ENCODE measurements around the gene GCC2. TPM values are rescaled to one million over a fixed set of nuclear protein-coding genes. Genes with fewer than 3 reads are reported as not detected.
A peak's percentile ranks its signal among the peaks of the same experiment; 100 is the strongest.

Gene GCC2
- total RNA-seq (ENCODE audit: low replicate concordance), result 29.1 and 75.9 TPM in 2 replicates

GRCh38 chr2:108448678-108449409, at the start of gene GCC2:
TSS of gene GCC2 (plus strand) at chr2:108449206. CDS start at chr2:108449275, 69 bp downstream.
- Histone ChIP-seq H3K27me3 (no peaks in the 10 kb centered on the region), H3K4me1 (peaks cover 15% of the 10 kb centered on the region), H2AFZ (replicated peaks) (peak within 1 kb of the TSS; percentile 86), H3K4me3 (peak within 1 kb of the TSS; percentile 82), H3K4me2 (peak within 1 kb of the TSS; percentile 83), H3K27ac (peak within 1 kb of the TSS; percentile 36), H3K9ac (peak within 1 kb of the TSS; percentile 84), H3K79me2 (ENCODE audit: low read depth) (peaks cover 27% of the 10 kb centered on the region), H3K36me3 (peaks cover 3% of the 10 kb centered on the region), H3K9me3 (ENCODE audit: low read depth) (no peaks in the 10 kb centered on the region), H4K20me1 (ENCODE audit: low read depth) (no peaks in the 10 kb centered on the region), H3F3A (ENCODE audit: low read depth) (peaks cover 10% of the 10 kb centered on the region)
- H3K27me3 Mint-ChIP-seq (ENCODE audit: insufficient read depth, low read depth), result peaks cover 8% of the 10 kb centered on the region
- H3K4me3 Mint-ChIP-seq, result peak within 1 kb of the TSS; percentile 97
- H3K27ac Mint-ChIP-seq, result peak within 1 kb of the TSS; percentile 94
- H3K9me3 Mint-ChIP-seq, result no peaks in the 10 kb centered on the region
- TF ChIP-seq EZH2 (IDR thresholded peaks at IDR 0.05) (no peak), EZH2phosphoT487 (IDR thresholded peaks at IDR 0.05) (peak; percentile 26)
- DNase-seq (ENCODE audit: low spot score), result peak; percentile 96
- H3K4me1 Mint-ChIP-seq, result peaks cover 10% of the 10 kb centered on the region
- H3K36me3 Mint-ChIP-seq, result peaks cover 10% of the 10 kb centered on the region

GRCh38 chr2:108399479-108399878, 49.5 kb upstream of the GCC2 start:
- H3K27ac ChIP-seq, result no peak overlapping the region
- H2AFZ ChIP-seq (replicated peaks), result no peak overlapping the region
- no peaks in the 10 kb centered on the region for H3F3A ChIP-seq (ENCODE audit: low read depth)
- no peak overlapping the region for H3K4me3 Mint-ChIP-seq
- H3K36me3 ChIP-seq, result no peaks in the 10 kb centered on the region
- peaks cover 15% of the 10 kb centered on the region for H3K9me3 Mint-ChIP-seq
- TF ChIP-seq EZH2phosphoT487 (IDR thresholded peaks at IDR 0.05) (no peak), CTCF (IDR thresholded peaks at IDR 0.05) (no peak), EZH2 (IDR thresholded peaks at IDR 0.05) (no peak)
- H3K36me3 Mint-ChIP-seq, result peaks cover 2% of the 10 kb centered on the region
- no peaks in the 10 kb centered on the region for H3K9me3 ChIP-seq (ENCODE audit: low read depth)
- H3K4me1 Mint-ChIP-seq, result peaks cover 13% of the 10 kb centered on the region
- DNase-seq (ENCODE audit: low spot score), result no peak
- H3K4me2 ChIP-seq, result no peak overlapping the region
- no peak overlapping the region for H3K27ac Mint-ChIP-seq
- H3K27me3 Mint-ChIP-seq (ENCODE audit: insufficient read depth, low read depth), result peaks cover 6% of the 10 kb centered on the region
- no peaks in the 10 kb centered on the region for H3K4me1 ChIP-seq
- no peaks in the 10 kb centered on the region for H3K79me2 ChIP-seq (ENCODE audit: low read depth)
- no peaks in the 10 kb centered on the region for H4K20me1 ChIP-seq (ENCODE audit: low read depth)
- H3K9ac ChIP-seq, result no peak overlapping the region
- H3K4me3 ChIP-seq, result no peak overlapping the region
- no peaks in the 10 kb centered on the region for H3K27me3 ChIP-seq

GRCh38 chr2:108401800-108402199, 47.2 kb upstream of the GCC2 start:
- TF ChIP-seq EZH2 (IDR thresholded peaks at IDR 0.05) (no peak), CTCF (IDR thresholded peaks at IDR 0.05) (no peak), EZH2phosphoT487 (IDR thresholded peaks at IDR 0.05) (no peak)
- Mint-ChIP-seq H3K27me3 (ENCODE audit: insufficient read depth, low read depth) (peaks cover 8% of the 10 kb centered on the region), H3K9me3 (peaks cover 30% of the 10 kb centered on the region), H3K27ac (no peak overlapping the region), H3K36me3 (peaks cover 4% of the 10 kb centered on the region), H3K4me3 (no peak overlapping the region), H3K4me1 (peaks cover 17% of the 10 kb centered on the region)
- Histone ChIP-seq H3K9me3 (ENCODE audit: low read depth) (no peaks in the 10 kb centered on the region), H3K4me3 (no peak overlapping the region), H3K4me1 (no peaks in the 10 kb centered on the region), H3F3A (ENCODE audit: low read depth) (no peaks in the 10 kb centered on the region), H2AFZ (replicated peaks) (no peak overlapping the region), H3K9ac (no peak overlapping the region), H3K27ac (no peak overlapping the region), H3K79me2 (ENCODE audit: low read depth) (no peaks in the 10 kb centered on the region), H4K20me1 (ENCODE audit: low read depth) (no peaks in the 10 kb centered on the region), H3K4me2 (no peak overlapping the region), H3K36me3 (no peaks in the 10 kb centered on the region), H3K27me3 (no peaks in the 10 kb centered on the region)
- DNase-seq (ENCODE audit: low spot score), result no peak

- H3K4me3 Mint-ChIP-seq, result peak overlapping the region; percentile 12
- H3K27ac ChIP-seq, result no peak overlapping the region
- DNase-seq (ENCODE audit: low spot score), result peak; percentile 23
Measured at GRCh38 chr2:108403494-108403893, 45.5 kb upstream of the GCC2 start.

More at GRCh38 chr2:108403494-108403893, 45.5 kb upstream of the GCC2 start:
- H3K4me2 ChIP-seq, result no peak overlapping the region
- no peak overlapping the region for H3K9ac ChIP-seq
- no peaks in the 10 kb centered on the region for H3F3A ChIP-seq (ENCODE audit: low read depth)
- Mint-ChIP-seq H3K27ac (no peak overlapping the region), H3K27me3 (ENCODE audit: insufficient read depth, low read depth) (peaks cover 8% of the 10 kb centered on the region), H3K9me3 (peaks cover 26% of the 10 kb centered on the region), H3K4me1 (peaks cover 17% of the 10 kb centered on the region), H3K36me3 (peaks cover 4% of the 10 kb centered on the region)
- no peak overlapping the region for H3K4me3 ChIP-seq
- H3K9me3 ChIP-seq (ENCODE audit: low read depth), result no peaks in the 10 kb centered on the region
- H2AFZ ChIP-seq (replicated peaks), result no peak overlapping the region
- H4K20me1 ChIP-seq (ENCODE audit: low read depth), result no peaks in the 10 kb centered on the region
- H3K79me2 ChIP-seq (ENCODE audit: low read depth), result no peaks in the 10 kb centered on the region
- H3K27me3 ChIP-seq, result no peaks in the 10 kb centered on the region
- TF ChIP-seq EZH2phosphoT487 (IDR thresholded peaks at IDR 0.05) (no peak), CTCF (IDR thresholded peaks at IDR 0.05) (no peak), EZH2 (IDR thresholded peaks at IDR 0.05) (no peak)
- no peaks in the 10 kb centered on the region for H3K36me3 ChIP-seq
- H3K4me1 ChIP-seq, result no peaks in the 10 kb centered on the region
